GM12873 (cell line): ENCODE results near the gene GNG14.

ENCODE experiments used
- TF ChIP-seq, protein P1 (sequence below): IDR thresholded peaks from 2 replicates; pipeline ENCODE4 v1.5.1; 2012; ENCODE audit warnings: low read depth, mild to moderate bottlenecking, moderate library complexity, low read length, control low read depth; ENCODE audit not compliant: insufficient read depth; ENCODE audit errors: missing control alignments

The GNG14 gene

GRCh38 chr19:12715102-12715501 lies 27.3 kb downstream of the GNG14 start:
- TF ChIP-seq, protein P1, sequence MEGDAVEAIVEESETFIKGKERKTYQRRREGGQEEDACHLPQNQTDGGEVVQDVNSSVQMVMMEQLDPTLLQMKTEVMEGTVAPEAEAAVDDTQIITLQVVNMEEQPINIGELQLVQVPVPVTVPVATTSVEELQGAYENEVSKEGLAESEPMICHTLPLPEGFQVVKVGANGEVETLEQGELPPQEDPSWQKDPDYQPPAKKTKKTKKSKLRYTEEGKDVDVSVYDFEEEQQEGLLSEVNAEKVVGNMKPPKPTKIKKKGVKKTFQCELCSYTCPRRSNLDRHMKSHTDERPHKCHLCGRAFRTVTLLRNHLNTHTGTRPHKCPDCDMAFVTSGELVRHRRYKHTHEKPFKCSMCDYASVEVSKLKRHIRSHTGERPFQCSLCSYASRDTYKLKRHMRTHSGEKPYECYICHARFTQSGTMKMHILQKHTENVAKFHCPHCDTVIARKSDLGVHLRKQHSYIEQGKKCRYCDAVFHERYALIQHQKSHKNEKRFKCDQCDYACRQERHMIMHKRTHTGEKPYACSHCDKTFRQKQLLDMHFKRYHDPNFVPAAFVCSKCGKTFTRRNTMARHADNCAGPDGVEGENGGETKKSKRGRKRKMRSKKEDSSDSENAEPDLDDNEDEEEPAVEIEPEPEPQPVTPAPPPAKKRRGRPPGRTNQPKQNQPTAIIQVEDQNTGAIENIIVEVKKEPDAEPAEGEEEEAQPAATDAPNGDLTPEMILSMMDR: no peak

DNA sequence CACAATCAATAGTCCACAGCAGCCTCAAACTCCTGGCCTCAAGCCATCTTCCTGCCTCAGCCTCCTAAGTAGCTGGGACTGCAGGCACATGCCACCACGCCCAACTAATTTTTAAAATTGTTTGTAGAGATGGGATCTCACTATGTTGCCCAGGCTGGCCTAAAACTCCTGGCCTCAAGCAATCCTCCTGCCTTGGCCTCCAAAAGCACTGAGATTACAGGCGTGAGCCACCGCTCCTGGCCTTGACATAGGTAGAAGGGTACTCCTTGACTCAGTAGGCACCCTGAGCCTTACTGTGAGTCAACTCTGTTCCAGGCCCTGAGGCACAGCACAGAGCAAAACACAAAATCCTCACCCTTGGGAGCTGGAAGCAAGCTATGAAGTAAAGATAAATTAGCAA lies 28.1 kb downstream of the GNG14 start:
- TF ChIP-seq, protein P1: no peak

GRCh38 chr19:12720296-12720695 lies 32.5 kb downstream of the GNG14 start:
- TF ChIP-seq, protein P1: no peak

GRCh38 chr19:12720851-12721655 lies 33.3 kb downstream of the GNG14 start:
- TF ChIP-seq, protein P1: no peak

DNA sequence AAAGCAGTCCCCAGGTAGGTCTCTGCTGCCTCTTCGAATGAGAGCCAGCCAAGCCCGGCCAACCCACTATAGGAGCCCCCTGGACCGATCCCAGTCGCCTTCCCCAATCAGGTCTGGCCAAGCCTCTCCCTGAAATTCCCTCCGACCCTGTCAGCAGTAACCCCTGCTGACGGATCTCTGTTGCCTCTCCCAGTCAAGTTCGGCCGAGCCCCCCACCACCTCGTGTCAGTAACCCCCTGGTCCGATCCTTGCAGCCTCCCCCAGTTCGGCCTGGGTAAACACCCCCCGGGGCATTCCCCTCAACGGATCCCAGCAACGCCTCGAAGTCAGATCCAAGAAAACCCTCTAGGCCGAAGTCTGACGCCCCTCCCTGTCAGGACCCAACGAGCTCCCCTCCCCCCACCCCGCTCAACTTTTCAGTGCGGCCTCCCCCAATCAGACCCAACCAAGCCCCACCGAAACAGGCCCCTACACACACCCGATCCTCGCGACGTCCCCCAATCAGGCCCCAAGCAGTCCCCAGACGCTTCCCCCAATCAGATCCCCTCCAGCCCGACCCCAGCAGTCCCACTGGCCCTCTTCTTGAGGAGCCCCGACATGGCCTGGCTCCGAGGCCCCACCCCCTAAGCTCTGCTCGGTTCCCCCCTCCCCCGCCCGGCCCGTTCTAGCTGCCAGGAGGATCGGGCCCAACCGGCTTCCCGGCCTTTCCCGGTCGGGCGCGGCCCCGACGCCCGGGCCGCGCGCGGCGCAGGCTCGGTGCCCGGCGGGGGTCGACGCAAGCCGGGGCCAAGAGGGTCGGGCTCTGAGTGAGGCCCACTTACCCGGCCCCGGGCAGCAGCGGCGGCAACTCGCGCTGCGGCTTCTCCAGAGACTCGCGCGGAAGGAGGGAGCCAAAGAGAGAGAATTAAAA lies 34.1 kb downstream of the GNG14 start:
- TF ChIP-seq, protein P1: no peak

DNA sequence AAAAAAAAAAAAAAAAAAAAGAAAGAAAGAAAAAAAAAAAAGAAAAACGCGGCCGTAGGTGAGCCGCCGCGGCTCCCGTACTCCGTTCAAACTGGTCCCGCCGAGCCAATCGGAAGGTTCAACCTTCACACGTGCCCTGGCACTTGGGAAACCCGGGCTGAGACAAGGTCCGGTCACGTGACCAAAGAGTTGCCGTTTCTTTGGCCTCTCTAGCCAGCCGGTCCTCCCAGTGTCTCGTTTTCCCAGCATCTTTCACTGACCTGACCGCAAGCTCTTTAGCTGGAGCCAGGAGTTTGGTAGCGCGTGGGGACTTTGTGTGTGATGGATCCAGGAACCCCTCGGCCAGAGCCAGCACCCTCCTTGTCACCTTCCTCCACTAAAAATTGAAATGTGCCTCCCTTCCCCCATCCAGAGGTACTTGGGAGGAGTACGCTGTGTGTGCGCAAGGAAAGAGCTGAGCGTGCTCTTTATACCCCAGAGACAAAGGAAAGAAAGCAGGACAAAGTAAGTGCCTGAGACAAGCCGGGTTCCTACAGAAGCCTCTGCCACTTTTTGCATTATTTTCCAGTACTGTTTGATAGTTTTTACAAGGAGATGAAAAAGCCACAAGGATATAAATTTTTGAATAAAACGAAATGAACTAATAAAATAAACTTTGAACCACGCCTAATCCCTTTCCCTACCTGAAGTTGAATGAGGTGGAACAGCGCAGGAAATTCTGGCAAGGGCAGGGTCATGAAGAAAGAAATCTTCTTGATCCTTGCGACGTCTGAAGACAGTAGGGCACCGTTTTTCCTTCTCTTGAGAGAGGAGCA lies 35.0 kb downstream of the GNG14 start:
- TF ChIP-seq, protein P1: no peak

DNA sequence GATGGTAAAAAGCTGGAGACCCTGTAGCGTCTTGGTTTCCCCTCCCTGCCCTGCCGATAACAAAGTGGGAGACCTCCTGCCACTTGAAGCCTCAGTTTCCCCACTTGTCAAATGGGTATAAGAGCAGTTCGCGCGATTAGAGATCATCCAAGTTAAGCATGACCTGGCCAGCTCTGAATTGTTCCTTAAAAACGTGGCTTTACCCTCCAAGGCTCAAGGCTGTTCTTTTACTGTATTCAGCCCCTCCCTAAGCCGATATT lies 35.5 kb downstream of the GNG14 start:
- TF ChIP-seq, protein P1: no peak
